SK-N-SH treated with all-trans-retinoic acid at 6 μM for 48 hours (cell line): ENCODE results near the gene KLHL6.

Source experiments
- SNAI2 ChIP-seq: fragments of 250-450 bp; sonication (Bioruptor Pico); IDR thresholded peaks from 2 replicates; pipeline ENCODE4 v1.5.0; 2020; ENCODE audit warnings: mild to moderate bottlenecking, moderate library complexity
- ZFP30 ChIP-seq: fragments of 450-650 bp; formaldehyde crosslinking; IDR thresholded peaks from 2 replicates; pipeline ENCODE4 v1.5.0; 2022; ENCODE audit warnings: mild to moderate bottlenecking, moderate library complexity

GRCh38 chr3:183485093-183485492 is 70.4 kb downstream of the KLHL6 start:
- no peak for TF ChIP-seq SNAI2 (CRISPR knock-in tag)
- TF ChIP-seq ZFP30 (CRISPR knock-in tag): no peak
